A673 (cell line): ENCODE measurements around the gene OR10G3.

Source experiments
- EZH2 ChIP-seq: fragments of 200-600 bp; sonication (generic); IDR thresholded peaks from 2 replicates; pipeline ENCODE4 v1.6.1; 2017; ENCODE audit warnings: borderline replicate concordance, low read depth, mild to moderate bottlenecking, mixed read lengths, antibody characterized with exemption, low read length; ENCODE audit not compliant: poor library complexity, severe bottlenecking
- TF ChIP-seq, protein P1 (sequence below): fragments of 300-800, 200-600 bp; sonication (generic); conservative IDR thresholded peaks from 2 replicates; pipeline ENCODE4 v1.5.1; 2017; ENCODE audit warnings: low read depth, mild to moderate bottlenecking, antibody characterized with exemption, low read length, moderate library complexity, mixed read lengths

DNA sequence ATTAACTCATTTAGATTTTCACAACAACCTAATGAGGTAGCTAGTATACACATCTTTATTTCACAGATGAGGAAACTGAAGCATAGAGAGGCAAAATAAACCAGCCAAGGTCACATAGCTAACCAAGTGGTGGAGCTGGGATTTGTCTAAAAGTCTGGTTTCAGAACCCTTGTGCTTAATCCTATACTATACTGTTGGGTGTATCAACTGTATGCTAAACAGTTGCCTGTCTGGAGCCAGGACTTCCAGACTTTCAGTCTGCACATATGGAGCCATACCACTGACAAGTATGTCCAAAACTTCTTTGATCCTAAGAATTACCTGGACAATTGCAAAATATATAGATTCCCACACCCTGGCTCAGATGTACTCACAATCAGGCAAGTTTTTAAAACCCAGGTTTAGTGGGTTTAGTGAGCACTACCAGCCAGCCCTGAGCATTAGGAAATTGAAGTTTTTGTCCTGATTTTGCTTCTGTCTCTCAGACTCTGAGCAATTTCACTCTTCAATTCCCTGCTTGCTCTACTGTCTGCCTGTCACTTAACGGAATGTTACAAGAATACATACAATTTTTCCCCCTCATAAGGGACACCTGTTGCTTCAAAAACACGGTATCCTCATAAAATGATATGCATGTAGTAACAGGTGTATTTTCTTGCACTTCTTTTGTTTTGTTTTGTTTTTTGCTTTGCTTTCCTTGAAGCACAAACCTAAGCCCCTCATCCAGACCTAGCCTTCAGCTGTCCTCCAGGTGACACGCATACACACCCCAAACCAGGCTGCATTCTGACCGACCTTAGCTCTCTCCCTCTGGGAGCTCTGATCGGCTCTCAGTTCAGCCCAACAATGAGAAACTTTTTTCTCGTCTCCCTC, 44.1 kb downstream of the OR10G3 start:
- TF ChIP-seq, protein P1, sequence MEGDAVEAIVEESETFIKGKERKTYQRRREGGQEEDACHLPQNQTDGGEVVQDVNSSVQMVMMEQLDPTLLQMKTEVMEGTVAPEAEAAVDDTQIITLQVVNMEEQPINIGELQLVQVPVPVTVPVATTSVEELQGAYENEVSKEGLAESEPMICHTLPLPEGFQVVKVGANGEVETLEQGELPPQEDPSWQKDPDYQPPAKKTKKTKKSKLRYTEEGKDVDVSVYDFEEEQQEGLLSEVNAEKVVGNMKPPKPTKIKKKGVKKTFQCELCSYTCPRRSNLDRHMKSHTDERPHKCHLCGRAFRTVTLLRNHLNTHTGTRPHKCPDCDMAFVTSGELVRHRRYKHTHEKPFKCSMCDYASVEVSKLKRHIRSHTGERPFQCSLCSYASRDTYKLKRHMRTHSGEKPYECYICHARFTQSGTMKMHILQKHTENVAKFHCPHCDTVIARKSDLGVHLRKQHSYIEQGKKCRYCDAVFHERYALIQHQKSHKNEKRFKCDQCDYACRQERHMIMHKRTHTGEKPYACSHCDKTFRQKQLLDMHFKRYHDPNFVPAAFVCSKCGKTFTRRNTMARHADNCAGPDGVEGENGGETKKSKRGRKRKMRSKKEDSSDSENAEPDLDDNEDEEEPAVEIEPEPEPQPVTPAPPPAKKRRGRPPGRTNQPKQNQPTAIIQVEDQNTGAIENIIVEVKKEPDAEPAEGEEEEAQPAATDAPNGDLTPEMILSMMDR = no peak
- no peak for TF ChIP-seq EZH2
